ENCODE data around the gene SHCBP1. TPM values are rescaled to one million over a fixed set of nuclear protein-coding genes. Genes with fewer than 3 reads are reported as not detected.
"Not testable (repeated sequence)": the region's sequence is repeated elsewhere in the genome, so short reads cannot be mapped to it uniquely, and the experiment has no call there.

Gene SHCBP1
- total RNA-seq, 4 donors from 2014 or later, result 0.13 to 0.83 (median 0.35) TPM

GRCh38 chr16:46632778-46633733, 11.9 kb upstream of the SHCBP1 start:
- 75% methylated on average over 27 of the region's 32 CpGs for WGBS
- Histone ChIP-seq H3K4me3 (no peak overlapping the region), H3K4me1 (peaks cover 0 to 10% (median 0%) of the 10 kb centered on the region in 4 donors), H3K9me3 (no peaks in the 10 kb centered on the region), H3K27ac (replicated peaks in 1 of 4) (no peak overlapping the region), H3K36me3 (no peaks in the 10 kb centered on the region), H3K27me3 (no peaks in the 10 kb centered on the region)
- TF ChIP-seq POLR2A (IDR thresholded peaks at IDR 0.05; ENCODE audit: low read depth), result no peak
- no peak for TF ChIP-seq POLR2AphosphoS5 (IDR thresholded peaks at IDR 0.05)
- no peak for TF ChIP-seq EP300 (IDR thresholded peaks at IDR 0.05)
- TF ChIP-seq, protein P1, sequence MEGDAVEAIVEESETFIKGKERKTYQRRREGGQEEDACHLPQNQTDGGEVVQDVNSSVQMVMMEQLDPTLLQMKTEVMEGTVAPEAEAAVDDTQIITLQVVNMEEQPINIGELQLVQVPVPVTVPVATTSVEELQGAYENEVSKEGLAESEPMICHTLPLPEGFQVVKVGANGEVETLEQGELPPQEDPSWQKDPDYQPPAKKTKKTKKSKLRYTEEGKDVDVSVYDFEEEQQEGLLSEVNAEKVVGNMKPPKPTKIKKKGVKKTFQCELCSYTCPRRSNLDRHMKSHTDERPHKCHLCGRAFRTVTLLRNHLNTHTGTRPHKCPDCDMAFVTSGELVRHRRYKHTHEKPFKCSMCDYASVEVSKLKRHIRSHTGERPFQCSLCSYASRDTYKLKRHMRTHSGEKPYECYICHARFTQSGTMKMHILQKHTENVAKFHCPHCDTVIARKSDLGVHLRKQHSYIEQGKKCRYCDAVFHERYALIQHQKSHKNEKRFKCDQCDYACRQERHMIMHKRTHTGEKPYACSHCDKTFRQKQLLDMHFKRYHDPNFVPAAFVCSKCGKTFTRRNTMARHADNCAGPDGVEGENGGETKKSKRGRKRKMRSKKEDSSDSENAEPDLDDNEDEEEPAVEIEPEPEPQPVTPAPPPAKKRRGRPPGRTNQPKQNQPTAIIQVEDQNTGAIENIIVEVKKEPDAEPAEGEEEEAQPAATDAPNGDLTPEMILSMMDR (IDR thresholded peaks at IDR 0.05), result no peak
- DNase-seq (ENCODE audit: extremely low spot score), result no peak
- intact Hi-C loops (cut with DNase I), result no loop called here

DNA sequence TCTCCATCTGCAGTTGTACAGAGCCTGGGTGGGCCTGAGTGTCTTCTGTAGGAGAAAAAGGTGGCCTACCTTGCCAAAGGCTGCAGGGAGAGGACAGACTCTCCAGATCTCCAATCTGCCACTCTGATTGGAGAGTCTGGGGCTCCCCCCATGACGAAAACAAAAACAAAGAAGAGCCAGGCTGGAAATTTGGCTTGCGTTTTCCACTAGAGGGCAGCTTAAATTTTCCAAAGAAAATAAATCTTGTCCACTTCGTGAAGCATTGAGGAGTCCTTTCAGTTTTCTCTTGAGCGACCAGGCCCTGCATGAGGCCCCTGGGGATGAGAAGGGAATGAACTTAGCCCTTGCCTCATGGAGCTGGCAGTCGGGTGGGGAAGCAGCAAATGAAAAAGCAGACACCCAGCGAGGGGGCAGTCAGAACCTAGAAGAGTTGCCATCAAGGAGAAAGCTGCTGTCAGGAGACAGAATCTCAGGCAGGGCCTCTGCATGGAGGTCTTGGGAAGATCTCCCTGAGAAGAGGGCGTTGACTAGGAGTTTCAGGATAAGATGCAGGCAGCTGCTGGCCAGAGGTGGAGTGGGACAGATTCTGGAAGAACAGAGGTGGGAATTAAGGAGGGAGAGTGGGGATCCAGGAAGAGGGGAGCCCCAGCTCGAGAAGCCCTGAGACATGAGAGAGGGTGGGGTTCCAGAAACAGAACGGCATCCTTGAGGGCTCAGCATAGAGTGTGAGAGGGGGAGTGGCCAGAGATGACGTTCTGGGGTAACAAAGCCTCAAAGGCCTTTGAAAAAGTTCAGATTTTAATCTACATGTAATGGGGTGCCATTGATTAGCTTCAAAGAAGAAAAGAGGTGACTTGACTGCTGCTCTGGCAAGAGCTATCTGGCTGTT, 8.4 kb upstream of the SHCBP1 start:
- Histone ChIP-seq H3K9me3 (no peaks in the 10 kb centered on the region), H3K4me3 (no peak overlapping the region), H3K27me3 (no peaks in the 10 kb centered on the region), H3K36me3 (no peaks in the 10 kb centered on the region), H3K27ac (replicated peaks in 1 of 4) (peak overlapping the region in 3 of 4 donors; percentile 11 to 55 (median 45)), H3K4me1 (peaks cover 0 to 10% (median 0%) of the 10 kb centered on the region in 4 donors)
- 35% methylated on average over 10 of the region's 10 CpGs for WGBS
- TF ChIP-seq POLR2AphosphoS5 (IDR thresholded peaks at IDR 0.05), result no peak
- no peak for TF ChIP-seq POLR2A (IDR thresholded peaks at IDR 0.05; ENCODE audit: low read depth)
- TF ChIP-seq, protein P1 (IDR thresholded peaks at IDR 0.05), result peak in 1 of 3 experiments; percentile 21
- DNase-seq (ENCODE audit: extremely low spot score), result no peak
- intact Hi-C loops (cut with DNase I), result no loop called here

- DNase-seq (ENCODE audit: extremely low spot score), result no peak
- intact Hi-C loops (cut with DNase I), result no loop called here
- no peak overlapping the region for H3K27ac ChIP-seq (replicated peaks in 1 of 4)
- TF ChIP-seq EP300 (IDR thresholded peaks at IDR 0.05), result no peak
- TF ChIP-seq, protein P1 (IDR thresholded peaks at IDR 0.05), result no peak
- no peak for TF ChIP-seq POLR2A (IDR thresholded peaks at IDR 0.05; ENCODE audit: low read depth)
- TF ChIP-seq POLR2AphosphoS5 (IDR thresholded peaks at IDR 0.05), result no peak
- 91% methylated on average over 5 of the region's 5 CpGs for whole genome bisulfite sequencing
- no peak overlapping the region for H3K4me3 ChIP-seq
- H3K36me3 ChIP-seq, result no peaks in the 10 kb centered on the region
- no peaks in the 10 kb centered on the region for H3K27me3 ChIP-seq
- peaks cover 0 to 10% (median 0%) of the 10 kb centered on the region in 4 donors for H3K4me1 ChIP-seq
- H3K9me3 ChIP-seq, result no peaks in the 10 kb centered on the region
Observed at GRCh38 chr16:46627746-46628145, 6.6 kb upstream of the SHCBP1 start.

DNA sequence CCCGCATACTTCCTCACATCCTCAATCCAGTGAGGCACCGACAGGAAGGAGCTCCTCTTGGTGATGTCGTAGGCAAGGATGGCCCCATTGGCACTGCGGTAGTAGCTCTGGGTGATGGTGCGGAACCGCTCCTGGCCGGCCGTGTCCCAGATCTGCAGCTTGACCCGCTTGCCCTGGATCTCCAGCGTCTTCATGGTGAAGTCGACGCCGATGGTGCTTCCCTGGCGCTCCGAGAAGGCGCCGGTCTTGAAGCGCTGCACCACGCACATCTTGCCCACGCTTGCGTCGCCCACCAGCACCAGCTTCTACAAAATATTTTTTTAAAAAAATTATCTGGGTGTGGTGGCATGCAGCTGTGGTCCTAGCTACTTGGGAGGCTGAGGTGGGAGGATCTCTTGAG, 5.5 kb upstream of the SHCBP1 start:
- H3K27ac ChIP-seq (replicated peaks in 1 of 4); H3K4me3 ChIP-seq; DNase-seq (ENCODE audit: extremely low spot score); H3K9me3 ChIP-seq; H3K27me3 ChIP-seq; intact Hi-C loops (cut with DNase I); H3K36me3 ChIP-seq: not testable (repeated sequence)
- H3K4me1 ChIP-seq, result peaks cover 0 to 15% (median under 1%) of the 10 kb centered on the region in 4 donors
- WGBS, result 94% methylated on average over 9 of the region's 22 CpGs

GRCh38 chr16:46624862-46625261, 3.7 kb upstream of the SHCBP1 start:
- intact Hi-C loops (cut with DNase I); DNase-seq (ENCODE audit: extremely low spot score): not testable (repeated sequence)

GRCh38 chr16:46623707-46624106, 2.5 kb upstream of the SHCBP1 start:
- DNase-seq (ENCODE audit: extremely low spot score); H3K4me3 ChIP-seq; intact Hi-C loops (cut with DNase I); H3K36me3 ChIP-seq; H3K9me3 ChIP-seq; H3K27me3 ChIP-seq; H3K27ac ChIP-seq (replicated peaks in 1 of 4): not testable (repeated sequence)
- WGBS, result 80% methylated on average over 5 of the region's 6 CpGs
- peaks cover 11 to 19% (median 14%) of the 10 kb centered on the region in 4 donors for H3K4me1 ChIP-seq

More at GRCh38 chr16:46624862-46625261, 3.7 kb upstream of the SHCBP1 start:
- H3K9me3 ChIP-seq; H3K27me3 ChIP-seq; H3K27ac ChIP-seq (replicated peaks in 1 of 4); H3K4me3 ChIP-seq; H3K36me3 ChIP-seq: not testable (repeated sequence)
- peaks cover 11 to 30% (median 14%) of the 10 kb centered on the region in 4 donors for H3K4me1 ChIP-seq
- WGBS, result 92% methylated on average over 3 of the region's 6 CpGs

DNA sequence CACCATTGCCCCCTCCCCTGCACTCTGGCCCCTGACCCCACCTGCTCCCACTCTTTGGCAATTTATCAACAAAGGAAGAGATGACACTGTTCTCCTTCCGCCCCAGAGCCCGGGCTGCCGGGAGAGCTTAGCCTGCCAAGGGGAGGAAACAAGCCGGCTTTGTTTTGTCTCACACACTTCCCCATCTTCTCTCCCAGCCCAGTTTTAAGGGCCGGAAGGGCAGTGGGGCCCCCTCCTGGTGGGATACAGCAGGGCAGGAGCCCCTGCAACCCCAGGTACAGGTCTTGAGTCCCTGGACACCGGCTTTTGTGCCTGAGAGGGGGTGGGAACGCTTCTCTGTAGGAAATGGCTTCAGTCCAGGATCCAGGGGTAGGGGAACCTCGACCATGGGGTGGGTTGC, 2.1 kb upstream of the SHCBP1 start:
- intact Hi-C loops (cut with DNase I); H3K36me3 ChIP-seq; H3K27me3 ChIP-seq; H3K27ac ChIP-seq (replicated peaks in 1 of 4); H3K9me3 ChIP-seq; H3K4me3 ChIP-seq; DNase-seq (ENCODE audit: extremely low spot score): not testable (repeated sequence)
- H3K4me1 ChIP-seq, result peaks cover 11 to 19% (median 14%) of the 10 kb centered on the region in 4 donors
- WGBS, result no CpG with 5 or more reads among the region's 8 CpGs

Data from esophagus muscularis mucosa (tissue), 4 donors.